NCI-H345 (cell line): ENCODE results near the gene TXK.

Source experiments
- DNase-seq: peaks from one replicate; lab custom pipeline; 2025; lab: John Stamatoyannopoulos, UW

The TXK gene

DNA sequence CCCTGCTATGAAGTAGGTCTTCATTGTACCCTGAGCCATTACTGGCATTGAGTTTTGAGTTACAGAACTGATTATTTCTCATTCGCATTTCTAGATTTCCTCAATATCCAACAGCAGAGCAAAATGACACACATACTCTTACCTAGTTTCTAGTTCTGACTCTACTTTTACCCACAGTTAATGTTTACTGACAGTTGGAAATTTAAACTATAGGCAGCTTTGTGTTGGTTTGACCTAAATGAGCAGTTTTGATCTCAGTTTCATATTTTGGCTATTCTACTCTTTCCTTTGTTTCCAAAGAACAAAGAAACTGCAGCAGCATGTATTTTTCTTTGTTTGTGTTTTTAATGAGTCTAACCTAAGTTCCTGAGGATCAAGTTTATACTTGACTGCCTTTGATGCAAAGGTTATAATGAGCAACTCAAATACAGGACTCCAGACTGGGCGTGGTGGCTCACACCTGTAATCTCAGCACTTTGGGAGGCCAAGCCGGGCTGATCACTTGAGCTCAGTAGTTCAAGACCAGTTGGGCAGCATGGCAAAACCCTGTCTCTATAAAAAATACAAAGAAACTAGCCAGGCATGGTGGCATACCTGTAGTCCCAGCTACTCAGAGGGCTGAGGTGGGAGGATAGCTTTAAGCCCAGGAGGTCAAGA lies 30.4 kb downstream of the TXK start:
- no peak for DNase-seq

DNA sequence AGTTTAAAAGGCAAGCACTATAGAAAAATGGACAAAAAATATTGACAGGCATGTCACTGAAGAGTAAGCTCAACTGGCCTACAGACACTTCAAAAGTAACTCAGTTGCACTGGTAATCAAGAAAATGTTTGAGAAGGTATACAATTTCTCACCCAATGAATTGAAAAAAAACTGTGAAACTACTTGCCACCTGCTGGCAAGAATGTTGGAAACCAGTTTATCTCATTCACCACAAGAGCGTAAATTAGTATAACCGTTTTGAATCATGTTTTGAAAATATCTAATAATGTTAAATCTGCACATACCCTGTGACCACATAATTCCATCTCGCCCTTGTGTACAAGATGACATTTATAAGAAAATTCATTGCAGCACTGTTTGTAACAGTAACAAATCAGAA lies 31.7 kb downstream of the TXK start:
- DNase-seq = no peak

DNA sequence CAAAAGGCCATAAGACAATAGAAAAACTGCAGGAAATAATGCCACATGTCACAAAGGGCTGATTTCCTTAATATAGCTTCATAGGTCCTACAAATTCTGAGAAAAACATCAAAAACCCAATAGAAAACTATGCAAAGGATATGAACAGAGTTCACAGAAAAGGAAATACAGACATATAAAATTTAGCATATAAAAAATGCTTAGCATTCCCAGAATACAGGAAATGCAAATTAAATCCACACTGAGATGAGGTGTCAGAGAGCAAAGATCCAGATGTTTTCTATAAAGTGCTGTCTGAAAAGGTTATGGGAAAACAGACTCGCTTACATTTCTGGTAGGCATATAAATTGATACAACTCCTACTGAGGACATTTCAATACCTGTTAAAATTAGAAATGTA lies 33.8 kb downstream of the TXK start:
- no peak for DNase-seq

DNA sequence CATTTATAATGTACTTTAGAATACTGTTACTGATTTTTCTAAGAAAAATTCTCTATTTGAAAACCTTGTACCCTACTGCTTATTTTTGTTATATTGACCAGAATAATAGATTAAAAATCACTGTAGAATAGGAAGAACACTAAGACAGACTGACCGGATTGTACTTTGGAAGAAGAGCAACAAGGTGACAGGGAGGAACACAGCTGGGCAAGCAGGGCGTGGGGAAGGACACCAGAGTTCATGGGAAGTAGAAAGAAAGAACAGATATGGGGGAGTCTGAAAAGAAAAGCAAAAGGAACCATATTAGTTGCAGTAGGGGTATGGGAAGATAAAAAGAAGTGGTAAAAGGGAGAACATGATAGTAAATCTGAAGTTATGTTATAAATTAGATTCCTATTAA lies 38.6 kb downstream of the TXK start:
- DNase-seq = no peak

DNA sequence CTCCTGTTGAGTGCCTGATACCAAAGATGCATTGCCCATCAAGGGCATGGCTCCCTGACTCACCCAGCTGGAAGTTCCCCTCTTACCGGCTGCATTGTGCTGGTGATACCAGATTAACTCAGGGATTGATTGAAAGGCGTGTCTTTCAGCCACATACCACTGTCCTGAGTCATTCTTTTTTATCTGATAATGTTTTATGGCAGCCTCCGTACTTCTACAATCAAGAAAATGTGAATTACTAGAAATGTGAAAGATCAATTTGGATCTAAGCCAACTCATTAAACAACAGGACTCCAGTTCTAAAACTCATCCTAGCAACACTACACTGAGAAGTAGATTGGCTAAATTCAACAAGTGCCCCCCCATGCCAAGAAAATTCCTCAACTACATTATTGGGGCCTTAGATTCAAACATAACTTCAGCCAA lies 40.0 kb downstream of the TXK start:
- DNase-seq = no peak

DNA sequence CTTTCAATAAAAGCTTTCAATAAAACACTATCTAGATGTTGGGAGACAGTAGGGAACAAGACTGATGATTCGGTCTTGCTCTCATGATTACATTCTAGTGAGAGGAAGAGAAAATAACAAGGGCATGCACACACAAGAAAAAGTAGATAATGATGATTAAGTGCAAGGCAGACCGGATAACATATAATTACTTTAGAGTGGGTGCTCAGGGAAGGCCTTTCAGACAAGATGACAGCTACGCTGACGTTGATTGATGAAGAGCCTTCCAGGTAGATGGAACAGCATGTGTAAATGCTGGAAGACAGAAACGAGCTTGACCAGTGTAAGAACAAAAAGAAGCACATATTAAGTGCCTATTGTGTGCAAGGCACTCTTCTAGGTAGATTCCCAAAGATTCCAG lies 43.4 kb downstream of the TXK start:
- no peak for DNase-seq

DNA sequence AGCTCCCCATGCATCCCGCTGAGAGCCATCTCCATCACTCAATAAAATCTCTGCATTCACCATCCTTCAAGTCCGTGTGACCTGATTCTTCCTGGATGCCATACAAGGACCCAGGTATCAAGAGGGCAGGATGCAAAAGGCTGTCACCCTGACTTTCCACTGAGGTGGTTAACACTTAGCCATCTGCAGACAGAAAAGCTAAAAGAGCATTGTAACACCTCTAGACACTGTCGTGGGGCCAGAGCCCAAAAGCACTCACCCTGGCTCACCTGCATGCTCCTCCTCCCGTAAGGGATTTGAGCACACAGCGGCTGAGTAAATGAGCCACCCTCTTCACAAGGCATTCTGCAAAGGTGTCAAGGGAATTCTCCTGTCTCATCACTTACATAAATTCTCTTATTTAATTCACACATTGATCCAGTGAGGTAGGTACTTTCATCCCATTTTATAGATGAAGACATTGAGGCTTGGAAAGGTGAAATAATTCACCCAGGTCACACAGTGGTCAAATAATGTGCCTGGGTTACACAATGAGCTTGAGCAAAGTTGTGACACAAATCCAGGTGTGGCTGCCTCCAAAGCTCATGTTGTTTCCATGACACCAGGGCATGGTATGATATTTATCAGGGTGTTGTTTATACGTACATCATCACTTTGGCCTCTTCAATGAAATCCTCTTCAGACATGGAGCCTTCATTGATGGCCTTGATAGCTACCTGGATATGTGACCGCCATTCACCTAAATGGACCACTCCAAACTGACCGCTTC lies 48.0 kb downstream of the TXK start:
- DNase-seq = no peak

DNA sequence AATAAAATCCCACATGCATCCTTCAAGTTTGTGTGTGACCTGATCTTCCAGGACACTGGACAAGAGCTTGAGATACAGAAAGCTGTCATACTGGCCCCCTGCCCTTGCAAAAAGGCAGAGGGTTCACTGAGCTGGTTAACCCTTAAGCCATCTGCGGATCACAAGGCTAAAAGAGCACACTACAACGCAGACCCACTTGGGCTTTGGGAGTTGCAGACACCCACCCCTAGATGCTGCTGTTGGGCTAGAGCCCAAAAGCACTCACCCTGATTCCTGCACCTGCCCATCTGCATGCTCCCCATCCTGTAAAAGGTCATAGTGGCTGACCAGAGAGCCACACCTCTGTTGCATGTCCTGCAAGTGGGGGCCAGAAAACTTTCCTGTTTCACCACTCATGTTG lies 51.1 kb downstream of the TXK start:
- no peak for DNase-seq

DNA sequence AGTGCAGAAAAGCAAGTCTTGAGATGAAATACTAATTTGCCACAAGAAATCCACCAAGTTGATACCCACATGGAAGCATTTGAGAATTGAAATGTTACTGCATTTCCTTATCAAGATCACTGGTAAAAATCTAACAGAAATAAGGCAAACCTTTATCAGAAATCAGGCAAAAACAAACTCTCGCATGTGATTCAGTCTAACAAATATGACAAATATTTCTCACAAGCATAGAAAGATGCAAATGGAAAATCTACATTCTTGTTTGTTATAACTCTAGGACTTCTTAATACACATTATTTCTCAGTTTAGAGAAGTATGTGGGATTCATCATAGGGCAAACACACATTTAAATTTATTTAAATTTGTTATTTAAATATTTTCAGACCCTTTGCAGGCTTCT lies 52.9 kb downstream of the TXK start:
- no peak for DNase-seq

DNA sequence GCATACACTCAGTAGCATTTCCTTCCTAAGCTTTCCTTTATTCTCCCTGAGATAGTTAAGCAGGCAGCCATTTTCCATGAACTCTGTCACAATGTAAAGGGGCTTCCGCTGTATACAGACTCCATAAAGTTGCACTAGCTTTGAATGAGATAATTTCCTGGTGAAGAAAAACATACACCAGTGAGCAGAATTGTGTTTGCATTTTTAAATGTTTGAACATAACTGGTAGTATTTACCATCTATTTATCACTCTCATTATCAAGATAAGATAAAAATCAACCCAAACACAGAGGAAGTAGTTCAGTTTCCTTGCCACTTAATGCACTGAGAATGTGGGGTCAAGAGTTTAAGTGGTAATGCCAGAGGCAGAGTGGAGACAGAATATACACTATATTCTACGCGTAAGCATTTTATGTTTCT lies 54.1 kb downstream of the TXK start:
- no peak for DNase-seq

DNA sequence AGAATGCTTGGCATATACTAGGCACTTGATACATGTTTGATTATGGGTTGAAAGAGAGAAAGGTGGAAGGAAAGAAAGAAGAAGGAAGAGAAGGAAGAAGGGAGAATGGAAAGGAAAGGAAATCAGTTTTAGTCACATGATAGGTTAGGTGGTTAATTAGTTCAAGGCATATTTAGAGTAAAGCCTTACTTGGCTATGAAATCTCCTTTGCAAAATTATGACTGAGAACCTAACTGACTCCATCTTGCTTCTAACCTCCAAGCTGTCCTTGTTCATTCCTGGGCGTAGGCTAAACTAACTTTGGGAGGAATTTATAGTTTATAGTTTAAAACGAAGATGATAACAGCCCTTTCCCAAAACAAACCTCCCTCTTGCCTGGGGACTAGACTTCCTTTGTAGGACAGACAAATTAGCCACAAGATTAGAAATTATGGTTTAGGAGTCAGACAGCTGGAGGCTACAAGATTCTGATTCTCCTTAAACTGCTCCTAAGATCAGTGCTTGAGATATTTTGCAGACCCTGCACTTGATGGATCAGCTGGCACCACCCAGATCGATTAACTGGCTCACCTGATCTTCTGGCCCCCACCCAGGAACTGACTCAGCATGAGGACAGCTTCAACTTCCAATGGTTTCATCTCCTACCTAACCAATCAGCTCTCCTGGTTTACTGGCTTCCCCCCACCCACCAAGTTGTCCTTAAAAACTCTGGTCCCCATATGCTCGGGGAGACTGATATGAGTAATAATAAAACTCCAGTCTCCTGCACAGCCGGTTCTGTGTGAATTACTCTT lies 55.0 kb downstream of the TXK start:
- DNase-seq = no peak

DNA sequence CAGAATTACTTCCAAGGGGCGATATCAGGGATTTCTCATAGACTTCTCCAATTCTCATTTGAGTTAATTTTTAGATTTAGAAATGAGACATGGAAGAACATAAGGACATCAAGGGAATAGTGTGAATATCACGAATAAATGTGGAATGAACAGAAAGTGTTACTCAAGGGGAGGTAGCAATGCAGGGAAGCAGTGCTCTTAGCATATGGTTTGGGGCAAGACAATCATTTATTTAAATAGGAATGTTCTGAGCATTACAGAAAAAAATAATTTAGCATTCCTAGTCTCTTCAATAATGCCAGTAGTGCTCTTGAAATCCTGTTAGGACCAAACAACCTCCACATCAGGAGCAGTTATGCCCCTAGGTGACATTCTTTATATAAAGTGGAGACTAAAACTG lies 55.6 kb downstream of the TXK start:
- no peak for DNase-seq

DNA sequence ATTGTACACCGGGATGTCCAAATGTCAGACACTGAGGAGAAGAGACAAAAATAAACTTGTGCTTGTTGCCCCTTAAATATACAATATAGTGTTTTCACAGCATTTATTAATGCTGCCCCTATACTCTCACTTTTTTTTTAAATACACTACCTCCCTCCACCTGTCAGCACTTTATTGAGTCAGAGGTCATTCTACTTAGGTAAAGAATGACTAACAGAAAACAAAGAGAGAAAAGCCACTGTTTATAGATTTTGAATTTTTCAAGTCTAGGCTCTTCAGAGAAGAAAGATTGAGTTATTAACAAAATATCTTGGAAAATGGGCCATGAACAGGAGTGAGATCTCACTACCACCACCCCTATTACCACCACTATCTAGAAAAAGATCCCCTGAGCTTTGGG lies 59.4 kb downstream of the TXK start:
- no peak for DNase-seq

DNA sequence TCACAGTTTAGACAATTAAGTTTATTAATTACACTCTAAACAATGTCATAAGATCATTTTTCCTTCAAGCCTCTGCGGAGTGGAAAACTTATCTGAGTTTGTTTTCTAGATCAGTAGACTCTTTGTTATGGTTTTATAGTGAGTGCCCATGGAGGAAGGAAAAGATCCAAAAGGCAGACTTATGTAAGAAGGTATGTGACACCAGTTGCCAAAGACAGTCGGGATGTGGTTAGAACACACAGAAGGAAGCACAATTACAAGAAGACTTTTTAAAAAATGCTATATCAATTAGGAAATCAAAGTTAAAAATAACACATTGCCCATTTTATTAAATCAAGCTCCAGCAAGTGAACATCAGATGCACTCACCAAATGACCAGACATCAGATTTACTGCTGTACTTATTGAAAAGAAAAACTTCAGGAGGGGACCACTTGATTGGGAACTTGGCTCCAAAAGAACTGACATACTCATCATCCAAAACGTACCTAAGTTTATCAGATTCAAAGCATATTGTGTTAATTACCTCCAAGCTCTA lies 60.4 kb downstream of the TXK start:
- no peak for DNase-seq

DNA sequence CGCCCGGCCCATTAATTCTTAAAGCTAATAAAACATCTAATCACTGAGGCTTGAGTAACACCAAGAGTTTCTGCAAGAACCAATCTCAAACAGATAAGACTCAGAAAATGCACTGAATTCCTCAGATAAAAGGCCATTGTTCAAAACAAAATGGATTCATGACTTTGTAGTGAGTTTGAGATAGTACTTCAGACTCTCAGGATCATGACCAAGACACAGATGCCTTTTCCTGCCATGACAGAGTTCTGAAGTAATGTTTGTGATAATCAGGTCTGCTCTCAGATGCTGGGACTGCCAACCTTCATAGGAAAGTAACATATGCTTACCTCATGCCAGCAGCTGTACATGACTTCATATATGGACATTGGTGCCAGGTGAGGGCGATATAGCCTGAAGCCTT lies 62.9 kb downstream of the TXK start:
- no peak for DNase-seq

DNA sequence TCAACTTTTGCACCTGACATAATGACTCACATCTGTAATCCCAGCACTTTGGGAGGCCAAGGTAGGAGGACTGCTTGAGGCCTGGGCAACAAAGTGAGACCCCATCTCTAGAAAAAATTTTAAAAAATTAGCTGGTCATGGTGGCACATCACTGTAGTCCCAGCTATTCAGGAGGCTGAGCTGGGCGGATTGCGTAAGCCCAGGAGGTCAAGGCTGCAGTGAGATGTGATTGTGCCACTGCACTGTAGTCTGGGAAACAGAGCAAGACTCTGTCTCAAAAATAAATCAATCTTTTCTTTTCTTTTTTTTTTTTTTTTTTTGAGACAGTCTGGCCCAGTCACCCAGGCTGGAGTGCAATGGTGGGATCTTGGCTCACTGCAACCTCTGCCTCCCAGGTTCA lies 65.0 kb downstream of the TXK start:
- no peak for DNase-seq

DNA sequence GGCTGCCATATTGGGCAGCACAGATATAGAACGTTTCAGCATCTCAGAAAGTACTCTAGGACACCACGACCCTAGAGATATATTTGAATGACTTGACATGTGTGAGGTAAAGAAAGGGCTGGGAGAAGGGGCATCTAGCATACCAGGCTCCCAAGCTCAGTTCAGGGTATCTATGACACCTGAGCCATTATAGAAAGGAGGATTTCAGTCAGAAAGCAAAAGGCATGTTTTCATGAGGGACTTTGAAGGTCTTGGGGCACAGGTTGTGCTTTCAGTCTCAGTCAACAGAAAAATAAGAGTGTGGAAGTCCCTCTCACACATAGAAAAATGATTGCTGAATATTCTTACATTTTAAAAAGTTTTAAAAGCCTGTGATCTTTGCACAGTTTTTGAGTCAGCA lies 65.9 kb downstream of the TXK start:
- DNase-seq = no peak

DNA sequence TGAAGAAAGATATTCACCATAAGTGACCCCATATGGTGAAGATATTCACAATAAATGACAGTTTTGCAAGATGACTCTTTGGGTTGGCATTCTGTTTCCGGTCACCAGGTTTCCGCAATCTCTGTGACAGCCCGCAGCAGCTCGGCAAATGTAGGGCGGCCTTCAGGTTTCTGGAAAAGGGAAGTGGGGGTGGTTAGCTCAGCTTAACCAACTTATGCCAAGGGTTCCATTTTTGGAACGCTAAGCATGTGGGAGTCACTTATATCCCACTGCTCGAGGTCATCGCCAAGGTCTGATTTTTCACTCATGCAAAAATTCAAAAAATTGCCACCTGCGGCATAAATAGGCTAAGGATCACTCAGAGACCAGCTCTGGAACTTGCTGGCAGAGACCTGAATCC lies 66.5 kb downstream of the TXK start:
- no peak for DNase-seq

DNA sequence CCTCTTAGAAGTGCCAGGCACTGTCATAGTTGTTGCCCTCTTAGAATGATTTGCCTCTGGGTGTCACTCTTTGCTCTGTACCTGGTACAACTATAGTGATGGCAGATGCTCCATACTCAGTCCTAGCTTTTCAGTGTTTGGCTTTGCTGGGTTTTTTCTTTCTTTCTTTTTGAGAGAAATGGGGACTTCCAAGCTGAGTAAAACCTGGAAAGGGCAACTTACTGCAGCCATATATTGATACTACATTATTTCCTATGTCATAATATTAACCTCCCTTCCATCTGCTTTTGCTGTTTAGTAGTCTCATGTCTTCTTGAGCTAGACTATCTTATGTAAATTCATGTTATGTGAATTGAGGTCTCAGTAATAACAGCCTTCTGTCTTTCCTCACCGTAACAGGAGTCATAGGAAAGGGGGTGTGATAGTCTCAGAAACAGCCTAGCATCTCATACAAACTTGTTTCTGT lies 68.4 kb downstream of the TXK start:
- no peak for DNase-seq

DNA sequence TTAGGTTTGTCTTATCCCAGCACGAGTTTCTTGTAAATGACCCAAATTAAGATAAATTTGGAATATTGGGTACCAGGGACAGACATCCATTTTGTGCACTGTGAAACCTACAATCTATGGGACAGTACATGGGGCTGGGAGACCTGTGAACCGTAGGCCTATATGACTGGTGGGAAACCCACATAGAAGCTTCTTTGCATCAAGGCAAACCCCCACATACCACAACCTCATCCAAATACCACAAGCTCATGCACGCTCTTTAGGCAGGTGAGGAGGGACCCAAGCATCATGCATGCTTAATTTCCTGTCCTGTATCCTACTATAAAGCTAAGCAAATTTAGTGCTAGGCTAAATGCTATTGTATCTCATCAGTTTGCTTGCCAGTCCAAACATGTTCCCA lies 69.7 kb downstream of the TXK start:
- DNase-seq = no peak

DNA sequence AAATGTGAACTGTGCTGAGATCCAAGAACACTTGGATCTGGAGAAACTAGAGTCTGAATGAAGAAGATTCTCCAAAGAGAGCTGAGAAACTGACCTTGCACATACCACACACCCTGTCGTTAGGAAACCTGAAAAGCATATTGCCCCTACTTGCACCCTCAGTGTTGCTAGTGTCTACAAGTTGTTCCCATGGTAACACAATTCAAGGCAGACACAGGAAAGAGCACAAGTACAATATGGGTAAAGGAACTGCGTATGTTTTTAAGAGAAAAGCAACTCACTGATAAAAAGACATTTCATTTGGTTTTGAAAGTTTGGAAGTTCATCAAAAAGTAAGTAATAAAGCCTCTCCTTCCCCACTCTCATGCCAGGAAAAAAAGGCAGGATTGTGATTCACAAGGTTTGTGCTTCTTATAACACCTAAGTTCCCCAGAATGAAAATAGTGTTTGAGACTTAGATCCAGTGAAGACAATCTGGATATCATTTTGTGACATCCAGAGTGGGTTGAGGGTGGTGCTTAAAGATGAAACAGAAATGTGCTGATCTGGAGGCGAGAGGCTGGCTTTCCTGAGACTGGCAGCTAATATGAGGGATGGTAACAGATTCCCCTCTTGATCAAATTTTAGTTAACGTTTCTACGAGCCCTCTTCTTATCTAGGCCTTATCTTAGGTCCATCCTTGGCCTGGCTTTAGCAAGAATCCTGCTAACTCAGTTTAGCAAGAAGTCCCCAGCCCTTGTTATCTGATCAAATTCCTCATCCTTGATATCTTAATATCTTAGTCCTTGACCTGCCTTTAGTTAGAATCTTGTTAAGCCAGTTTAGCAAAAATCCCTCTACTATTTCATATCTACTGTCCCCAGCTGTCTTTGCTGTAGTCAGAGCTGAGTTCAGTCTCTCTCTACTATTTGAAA lies 75.2 kb downstream of the TXK start:
- DNase-seq = no peak

DNA sequence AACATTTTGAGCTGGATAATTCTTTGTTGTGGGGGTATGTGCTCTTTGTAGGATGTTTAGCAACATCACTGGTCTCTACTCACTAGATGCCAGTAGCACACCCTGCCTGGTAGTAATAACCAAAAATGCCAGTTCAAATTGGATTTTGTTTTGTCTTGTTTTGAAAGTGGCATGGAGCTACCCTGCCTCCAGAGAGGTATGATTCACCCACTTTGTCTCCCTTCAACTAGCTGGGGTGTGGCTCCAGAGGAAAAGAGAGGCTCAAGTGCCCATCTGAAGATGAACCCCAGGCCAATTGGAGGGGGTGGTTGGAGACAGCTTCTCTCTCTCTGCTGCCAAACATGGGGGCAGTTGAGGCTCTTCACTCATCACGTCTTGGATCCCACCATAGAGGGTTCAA lies 83.0 kb downstream of the TXK start:
- DNase-seq = no peak
